Gastrocnemius medialis (tissue), 4 donors: ENCODE data around the gene CASK. TPM values are rescaled to one million over a fixed set of nuclear protein-coding genes. Genes with fewer than 3 reads are reported as not detected.

Experiments used
- ATAC-seq, 2 donors: fragments of 150-250 bp; one replicate each; pipeline ENCODE4 v1.9.1; 2016
- DNase-seq, 2 donors: peaks; one replicate each; pipeline ENCODE4 v3.0.0-alpha.2; 2019
- H3K27ac ChIP-seq, 4 donors: fragments of 200-600 bp; sonication (generic); 1 replicate in 1 of 4; 2 replicates in 3 of 4; pipeline ENCODE4 v1.5.1; 2016 to 2018; ENCODE audit warnings: mild to moderate bottlenecking in 2 of 4, moderate library complexity in 1 of 4
- H3K27me3 ChIP-seq, 3 donors: fragments of 200-600 bp; sonication (generic) in 2 of 3; 1 replicate in 1 of 3; 2 replicates in 2 of 3; pipeline versions ENCODE4 v1.5.1 to v1.6.0; 2016 to 2019; ENCODE audit warnings: mild to moderate bottlenecking in 1 of 3, moderate library complexity in 1 of 3
- H3K36me3 ChIP-seq, 2 donors: fragments of 200-600 bp; sonication (generic) in 1 of 2; one replicate each; pipeline ENCODE4 v1.5.1; 2017 to 2018
- H3K4me1 ChIP-seq, 2 donors: fragments of 200-600 bp; sonication (generic) in 1 of 2; one replicate each; pipeline ENCODE4 v1.5.1; 2016 to 2017; ENCODE audit warnings: mild to moderate bottlenecking in 2 of 2
- H3K4me3 ChIP-seq, 4 donors: fragments of 200-600 bp; sonication (generic) in 3 of 4; 1 replicate in 1 of 4; 2 replicates in 3 of 4; pipeline ENCODE4 v1.5.1; 2016 to 2019; ENCODE audit warnings: mild to moderate bottlenecking in 2 of 4
- H3K9me3 ChIP-seq, 3 donors: fragments of 200-600 bp; sonication (generic) in 2 of 3; 1 replicate in 1 of 3; 2 replicates in 2 of 3; pipeline ENCODE4 v1.5.1; 2016 to 2019
- CTCF ChIP-seq, 5 experiments: fragments of 450-650 bp in 3 of 5; fragments of 200-600 bp in 2 of 5; sonication (generic) in 2 of 5; IDR thresholded peaks in 4 of 5; conservative IDR thresholded peaks in 1 of 5; 1 replicate in 4 of 5; 2 replicates in 1 of 5; pipeline ENCODE4 v1.5.1; 2016 to 2019; ENCODE audit warnings: antibody characterized with exemption in 5 of 5, mild to moderate bottlenecking in 3 of 5, moderate library complexity in 3 of 5
- POLR2A ChIP-seq, 2 donors: fragments of 450-650 bp; IDR thresholded peaks; one replicate each; pipeline ENCODE4 v1.6.1; 2017; ENCODE audit warnings: antibody characterized with exemption in 2 of 2, mild to moderate bottlenecking in 2 of 2, moderate library complexity in 2 of 2
- in situ Hi-C, 4 donors: fragments of 200-750 bp; cut with MboI; loops; one replicate each; pipeline versions ENCODE4 v1.15.0 to v1.8.0; 2017; ENCODE audit warnings: low sequenced_read_pairs in 4 of 4
- intact Hi-C: fragments of 100-400 bp; cut with DNase I; formaldehyde crosslinking; loops from one replicate; pipeline ENCODE4 v1.15.1; 2023; ENCODE audit warnings: low total_unique reads
- total RNA-seq, 4 donors: library from RNA; depleted of rRNA; stranded (reverse); fragments of >200 nt; gene quantifications; one replicate each; pipeline versions ENCODE4 v1.1.0 to v1.2.3, GENCODE V29; 2016

Gene CASK
- total RNA-seq, 4 donors from 2014 or later = 7.3 to 14.3 (median 10.0) TPM

GRCh38 chrX:41890026-41890423, 33.3 kb downstream of the CASK start:
- in situ Hi-C loops (no loop called here), intact Hi-C loops (no loop called here)
- H3K27ac ChIP-seq = no peak overlapping the region
- H3K27me3 ChIP-seq = no peaks in the 10 kb centered on the region
- TF ChIP-seq POLR2A (IDR thresholded peaks at IDR 0.05) (no peak), CTCF (IDR thresholded peaks at IDR 0.05 in 4 of 5, conservative IDR thresholded peaks at IDR 0.05 in 1 of 5) (no peak)
- H3K4me3 ChIP-seq = no peak overlapping the region
- no peak for DNase-seq
- H3K36me3 ChIP-seq = no peaks in the 10 kb centered on the region
- no peaks in the 10 kb centered on the region for H3K9me3 ChIP-seq
- no peaks in the 10 kb centered on the region for H3K4me1 ChIP-seq
- no peak for ATAC-seq

DNA sequence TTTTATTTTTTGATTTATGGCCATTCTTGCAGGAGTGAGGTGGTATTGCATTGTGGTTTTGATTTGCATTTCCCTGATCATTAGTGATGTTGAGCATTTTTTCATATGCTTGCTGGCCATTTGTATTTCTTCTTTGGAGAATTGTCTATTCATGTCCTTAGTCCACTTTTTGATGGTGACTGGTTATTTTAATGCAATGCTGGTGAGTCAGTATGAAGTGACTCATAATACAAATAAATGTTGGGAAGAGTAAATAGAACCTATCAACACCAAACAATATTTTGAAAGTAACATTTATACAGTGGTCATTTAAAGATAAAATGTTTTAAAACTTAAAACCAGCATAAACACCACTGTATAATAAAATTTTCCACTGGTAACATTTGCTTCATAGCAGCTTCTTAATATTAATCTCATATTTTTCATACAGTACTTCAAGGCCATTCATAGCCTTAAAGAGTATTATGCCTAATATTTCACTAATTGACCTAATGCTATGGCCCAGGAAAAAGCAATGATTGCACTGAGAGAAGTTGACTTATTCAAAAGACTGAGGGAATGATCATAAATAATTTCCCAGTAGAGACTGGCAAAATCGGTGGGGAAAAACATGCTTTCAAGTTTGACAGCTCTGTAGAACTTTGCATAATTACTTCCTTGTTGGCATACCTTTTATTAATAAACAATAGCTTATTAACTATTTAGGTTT, 33.9 kb downstream of the CASK start:
- Histone ChIP-seq H3K27me3 (no peaks in the 10 kb centered on the region), H3K4me1 (no peaks in the 10 kb centered on the region), H3K9me3 (no peaks in the 10 kb centered on the region), H3K4me3 (no peak overlapping the region), H3K36me3 (no peaks in the 10 kb centered on the region), H3K27ac (no peak overlapping the region)
- no peak for ATAC-seq
- in situ Hi-C loops (no loop called here), intact Hi-C loops (no loop called here)
- DNase-seq = no peak
- TF ChIP-seq POLR2A (IDR thresholded peaks at IDR 0.05) (no peak), CTCF (IDR thresholded peaks at IDR 0.05 in 4 of 5, conservative IDR thresholded peaks at IDR 0.05 in 1 of 5) (no peak)

DNA sequence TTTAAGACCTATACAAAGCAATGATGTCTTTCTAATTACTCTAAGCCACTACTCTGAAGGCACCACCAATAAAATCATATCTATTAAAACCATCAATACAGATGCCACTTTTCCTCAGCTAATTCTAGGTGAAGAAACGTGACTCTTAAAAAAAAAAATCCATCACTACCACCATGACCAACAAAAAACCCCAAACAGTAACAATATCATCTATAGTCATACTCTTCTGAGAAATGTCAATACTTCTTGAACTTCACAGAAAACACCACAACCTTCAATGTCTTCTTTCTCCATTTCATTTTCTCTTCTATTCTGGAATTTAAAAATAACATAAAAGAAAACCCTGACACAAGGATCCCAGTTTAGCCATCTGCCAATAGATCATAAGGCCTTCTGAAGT, 35.7 kb downstream of the CASK start:
- no peaks in the 10 kb centered on the region for H3K9me3 ChIP-seq
- TF ChIP-seq POLR2A (IDR thresholded peaks at IDR 0.05) (no peak), CTCF (IDR thresholded peaks at IDR 0.05 in 4 of 5, conservative IDR thresholded peaks at IDR 0.05 in 1 of 5) (no peak)
- H3K4me1 ChIP-seq = no peaks in the 10 kb centered on the region
- no peak for DNase-seq
- no peak overlapping the region for H3K4me3 ChIP-seq
- in situ Hi-C loops = no loop called here
- no peaks in the 10 kb centered on the region for H3K36me3 ChIP-seq
- H3K27me3 ChIP-seq = no peaks in the 10 kb centered on the region
- H3K27ac ChIP-seq = no peak overlapping the region
- intact Hi-C loops = no loop called here
- ATAC-seq = no peak

DNA sequence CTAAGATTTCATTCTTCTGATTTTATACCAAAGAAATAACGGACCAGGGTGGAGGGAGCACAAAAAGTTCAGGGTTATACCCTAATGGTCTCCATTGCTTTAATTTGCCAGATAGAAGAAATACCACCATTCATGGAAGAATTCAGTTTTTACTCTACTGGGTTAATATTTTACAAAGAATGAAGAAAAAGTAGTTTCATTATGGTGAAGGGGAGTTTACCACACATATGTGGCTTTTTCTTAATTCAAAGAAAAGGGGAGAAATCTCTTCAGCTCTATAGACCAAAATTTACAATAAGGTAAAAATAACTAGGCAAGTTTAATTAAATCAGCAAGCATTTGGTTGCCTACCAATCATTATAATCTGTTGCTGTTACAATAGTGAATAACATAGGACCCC, 37.6 kb downstream of the CASK start:
- TF ChIP-seq CTCF (IDR thresholded peaks at IDR 0.05 in 4 of 5, conservative IDR thresholded peaks at IDR 0.05 in 1 of 5) (no peak), POLR2A (IDR thresholded peaks at IDR 0.05) (no peak)
- H3K4me1 ChIP-seq = no peaks in the 10 kb centered on the region
- no peak overlapping the region for H3K27ac ChIP-seq
- H3K9me3 ChIP-seq = no peaks in the 10 kb centered on the region
- no peak for DNase-seq
- ATAC-seq = no peak
- in situ Hi-C loops = no loop called here
- no peak overlapping the region for H3K4me3 ChIP-seq
- no peaks in the 10 kb centered on the region for H3K27me3 ChIP-seq
- intact Hi-C loops = no loop called here
- H3K36me3 ChIP-seq = no peaks in the 10 kb centered on the region

DNA sequence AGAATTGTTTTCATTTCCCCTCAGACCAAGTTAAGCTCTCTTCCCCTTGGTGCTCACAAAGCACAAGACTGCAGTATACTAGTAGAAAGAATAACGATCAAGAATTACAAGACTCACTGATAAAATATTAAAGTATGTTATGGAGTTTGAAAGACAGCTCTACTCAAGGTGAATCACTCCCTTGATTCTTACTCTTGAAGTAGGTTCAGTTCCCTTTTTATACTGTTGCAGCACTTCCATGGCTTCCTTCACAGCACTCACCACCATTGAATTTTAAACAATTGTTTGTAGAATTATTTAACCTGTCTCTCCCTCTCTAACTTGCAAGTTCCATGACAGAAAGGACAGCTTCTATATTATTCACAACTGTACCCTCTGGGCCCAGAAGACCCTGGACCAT, 42.2 kb downstream of the CASK start:
- intact Hi-C loops (no loop called here), in situ Hi-C loops (no loop called here)
- ATAC-seq = no peak
- Histone ChIP-seq H3K27ac (no peak overlapping the region), H3K4me1 (no peaks in the 10 kb centered on the region), H3K27me3 (no peaks in the 10 kb centered on the region), H3K4me3 (no peak overlapping the region), H3K36me3 (no peaks in the 10 kb centered on the region), H3K9me3 (no peaks in the 10 kb centered on the region)
- no peak for DNase-seq
- TF ChIP-seq POLR2A (IDR thresholded peaks at IDR 0.05) (no peak), CTCF (IDR thresholded peaks at IDR 0.05 in 4 of 5, conservative IDR thresholded peaks at IDR 0.05 in 1 of 5) (no peak)
